ENCODE results near the gene RAB44.

Gene RAB44

GRCh38 chr6:36730424-36731380, 33.1 kb downstream of the RAB44 start:
- DNase-seq (ENCODE audit: low read depth) = no peak

DNA sequence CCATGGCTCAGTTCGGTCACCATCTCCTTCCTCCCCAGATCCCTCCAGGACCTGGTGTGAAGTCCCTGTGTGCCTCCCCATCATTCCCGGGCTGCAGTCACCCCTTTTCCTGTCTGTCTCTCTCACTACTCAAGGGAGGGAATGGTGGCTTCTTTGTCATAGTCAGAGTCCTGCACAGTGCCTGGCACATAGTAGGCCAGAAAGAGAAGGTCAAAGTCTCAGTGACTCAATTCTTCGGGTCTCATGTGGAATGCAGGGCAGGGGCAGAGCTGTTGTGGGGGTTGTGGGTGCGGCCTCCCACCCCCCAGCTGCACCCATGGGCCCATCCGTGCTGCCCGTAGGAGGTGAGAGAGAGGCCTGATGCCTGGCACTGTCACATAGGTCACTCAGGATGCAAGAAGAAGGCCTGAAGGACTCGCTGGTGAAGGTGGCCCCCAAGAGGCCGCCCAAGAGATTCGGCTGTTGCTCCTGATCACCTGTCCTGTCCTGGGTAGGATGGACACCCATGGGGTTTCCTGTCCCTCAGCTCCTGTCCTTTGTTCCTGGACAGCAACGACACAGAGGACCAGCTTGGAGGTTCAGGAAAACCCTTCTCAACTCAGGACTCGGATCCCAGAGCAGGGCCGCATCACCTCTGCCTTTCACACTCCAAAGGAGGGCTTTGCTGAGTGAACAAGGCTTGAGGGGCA, 34.1 kb downstream of the RAB44 start:
- DNase-seq (ENCODE audit: low read depth) = no peak

DNA sequence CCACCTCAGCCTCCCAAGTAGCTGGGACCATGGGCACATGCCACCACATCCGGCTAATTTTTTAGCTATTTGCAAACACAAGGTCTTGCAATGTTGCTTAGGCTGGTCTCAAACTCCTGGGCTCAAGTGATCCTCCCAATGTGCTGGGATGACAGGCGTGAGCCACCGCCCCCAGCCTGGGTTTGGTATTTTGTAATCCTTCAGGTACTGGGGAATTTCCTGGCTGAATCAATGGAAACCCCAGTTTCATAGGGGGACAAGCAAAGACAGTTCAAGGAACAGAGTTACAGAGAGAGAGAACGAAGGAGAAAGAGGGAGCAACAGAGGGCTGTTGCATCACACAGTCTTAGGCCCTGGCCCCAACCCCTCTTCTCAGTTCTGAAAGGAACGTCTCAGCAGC, 35.7 kb downstream of the RAB44 start:
- DNase-seq (ENCODE audit: low read depth) = no peak

DNA sequence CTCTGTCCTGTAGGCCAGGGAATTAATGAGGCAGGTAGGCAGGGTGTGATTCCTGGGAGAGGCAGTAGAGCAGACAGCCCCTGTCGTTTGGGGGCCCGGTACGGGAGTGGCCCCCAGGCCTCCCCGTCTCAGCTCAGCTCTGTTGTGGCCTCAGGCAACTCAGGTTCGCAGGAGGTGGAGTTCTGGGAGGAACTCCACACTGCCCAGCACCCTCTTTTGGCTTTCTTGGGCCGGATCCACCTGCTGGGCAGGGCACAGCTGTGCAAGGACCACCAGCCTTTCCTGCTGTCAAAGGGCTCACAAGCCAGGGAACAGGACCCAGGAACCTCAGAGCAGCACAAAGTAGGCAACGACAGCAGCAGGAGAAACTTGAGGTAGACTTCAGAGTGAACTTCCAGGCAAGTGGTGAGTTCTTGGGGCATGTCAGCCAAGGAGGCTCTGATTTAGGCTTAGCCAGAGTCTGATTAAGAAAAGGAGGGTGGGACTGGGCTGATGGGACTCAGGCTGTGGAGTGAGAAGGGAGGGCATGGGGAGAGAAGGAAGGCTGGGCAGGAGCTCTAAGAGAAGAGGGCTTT, 36.9 kb downstream of the RAB44 start:
- DNase-seq (ENCODE audit: low read depth) = no peak

- no peak for DNase-seq (ENCODE audit: low read depth)
Observed at GRCh38 chr6:36735110-36736071, 37.8 kb downstream of the RAB44 start.

DNA sequence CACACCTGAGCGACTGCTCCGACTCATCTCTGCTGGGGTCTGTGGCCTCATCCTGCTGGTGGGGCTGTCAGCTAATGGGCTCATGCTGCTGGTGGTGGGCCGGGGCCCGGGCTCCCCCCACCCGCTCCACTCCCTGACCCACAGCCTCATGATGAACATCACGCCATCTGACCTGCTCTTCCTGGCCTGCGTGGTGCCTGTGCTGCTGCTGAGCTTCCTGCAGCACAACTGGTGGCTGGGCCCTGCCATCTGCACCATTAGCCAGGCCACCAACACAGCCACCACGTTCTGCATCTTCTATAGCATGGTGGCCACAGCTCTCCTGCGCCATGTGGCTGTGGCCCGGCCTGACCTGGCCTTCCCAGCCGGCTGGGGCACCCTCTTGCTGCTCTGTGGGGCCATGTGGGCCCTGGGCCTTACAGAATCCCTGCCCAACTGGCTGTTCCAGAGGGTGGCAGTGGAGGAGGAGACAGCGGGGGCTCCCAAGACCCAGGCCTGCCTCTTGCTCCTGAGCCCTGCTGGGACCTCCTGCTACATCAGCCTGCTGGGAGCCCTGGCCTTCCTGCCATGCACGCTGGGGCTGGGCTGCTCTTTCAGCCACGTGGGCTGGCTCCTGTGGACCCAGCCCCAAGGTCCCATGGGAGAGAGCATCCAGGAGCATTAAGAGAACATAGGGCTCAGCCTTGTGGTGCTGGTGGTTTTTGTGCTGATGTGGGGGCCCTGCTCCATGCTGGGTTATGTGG, 39.6 kb downstream of the RAB44 start:
- DNase-seq (ENCODE audit: low read depth) = no peak

DNA sequence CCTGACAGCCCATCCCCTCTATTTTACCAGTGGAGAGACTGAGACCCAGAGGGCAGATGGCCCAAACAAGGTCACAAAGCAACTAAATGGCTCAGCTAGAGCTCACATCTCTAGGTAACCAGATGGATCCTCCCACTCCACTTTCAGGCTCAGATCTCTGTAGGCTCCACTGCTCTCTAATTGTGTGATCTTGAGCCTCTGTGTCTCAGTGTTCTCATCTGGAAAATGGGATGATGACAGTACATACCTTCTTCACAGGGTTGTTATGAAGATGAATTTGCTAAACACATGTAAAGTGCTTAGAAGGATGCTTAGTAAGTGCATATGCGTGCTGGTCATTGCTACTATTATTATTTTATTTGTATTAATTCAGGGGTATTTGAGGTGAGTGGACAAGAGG, 40.5 kb downstream of the RAB44 start:
- DNase-seq (ENCODE audit: low read depth) = no peak

- DNase-seq (ENCODE audit: low read depth) = no peak
Observed at GRCh38 chr6:36739947-36740817, 42.6 kb downstream of the RAB44 start.

DNA sequence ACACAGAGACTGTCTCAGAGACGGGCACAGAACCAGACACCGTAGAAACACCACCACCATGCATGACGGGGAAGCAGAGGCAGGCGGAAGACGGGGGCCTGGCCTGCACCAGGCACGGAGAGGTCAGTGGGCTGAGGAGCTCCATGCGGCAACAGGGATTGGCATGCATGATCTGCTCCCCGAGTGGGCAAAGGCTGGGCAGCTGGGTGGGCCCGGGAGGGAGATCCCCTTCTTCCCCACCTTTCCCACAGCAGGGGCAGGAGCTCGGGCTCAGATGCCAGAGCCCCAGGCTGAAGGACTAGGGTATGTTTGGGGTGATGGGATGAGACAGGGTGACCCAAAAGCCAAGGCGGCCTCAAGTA, 43.2 kb downstream of the RAB44 start:
- no peak for DNase-seq (ENCODE audit: low read depth)

- no peak for DNase-seq (ENCODE audit: low read depth)
Observed at GRCh38 chr6:36742146-36742545, 44.5 kb downstream of the RAB44 start.

GRCh38 chr6:36743032-36743431, 45.4 kb downstream of the RAB44 start:
- no peak for DNase-seq (ENCODE audit: low read depth)

- no peak for DNase-seq (ENCODE audit: low read depth)
Observed at GRCh38 chr6:36743538-36744303, 46.1 kb downstream of the RAB44 start.

DNA sequence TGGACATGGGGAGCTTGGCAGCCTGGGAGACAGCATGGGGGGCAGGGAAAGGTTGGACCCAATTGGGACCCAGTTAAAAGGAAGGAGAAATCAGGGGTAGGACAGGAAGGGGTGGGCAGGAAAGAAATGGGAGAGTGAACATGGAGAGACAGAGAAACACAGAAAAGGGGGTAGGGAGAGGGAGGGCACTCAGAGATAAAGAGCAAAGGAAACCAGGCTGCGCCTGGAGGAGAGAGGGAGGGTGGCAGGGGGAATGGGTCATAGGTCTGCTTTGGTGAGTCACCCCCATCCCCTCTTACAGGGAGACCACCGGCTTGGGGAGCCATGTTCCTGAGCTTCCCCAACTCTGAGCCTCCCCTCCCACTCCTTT, 46.7 kb downstream of the RAB44 start:
- DNase-seq (ENCODE audit: low read depth) = no peak

DNA sequence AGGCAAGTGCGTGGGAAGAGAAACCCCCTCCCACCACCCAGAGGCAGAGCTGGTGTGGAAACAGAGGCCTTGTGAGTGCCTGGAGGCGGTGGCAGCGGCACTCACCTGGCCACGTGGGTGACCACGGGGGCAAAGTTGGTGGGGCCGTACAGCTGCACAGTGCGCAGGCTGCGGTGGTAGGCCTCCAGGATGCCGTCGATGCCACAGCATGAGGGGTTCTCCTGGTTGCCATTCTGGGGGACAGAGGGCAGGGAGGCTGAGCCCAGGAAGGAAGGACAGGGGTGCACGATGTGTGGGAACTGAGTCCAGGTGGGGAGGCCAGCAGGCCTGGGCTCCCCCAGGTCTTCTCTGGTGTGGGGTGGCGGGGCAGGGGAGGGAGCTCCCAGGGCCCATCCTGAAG, 47.7 kb downstream of the RAB44 start:
- DNase-seq (ENCODE audit: low read depth) = no peak

DNA sequence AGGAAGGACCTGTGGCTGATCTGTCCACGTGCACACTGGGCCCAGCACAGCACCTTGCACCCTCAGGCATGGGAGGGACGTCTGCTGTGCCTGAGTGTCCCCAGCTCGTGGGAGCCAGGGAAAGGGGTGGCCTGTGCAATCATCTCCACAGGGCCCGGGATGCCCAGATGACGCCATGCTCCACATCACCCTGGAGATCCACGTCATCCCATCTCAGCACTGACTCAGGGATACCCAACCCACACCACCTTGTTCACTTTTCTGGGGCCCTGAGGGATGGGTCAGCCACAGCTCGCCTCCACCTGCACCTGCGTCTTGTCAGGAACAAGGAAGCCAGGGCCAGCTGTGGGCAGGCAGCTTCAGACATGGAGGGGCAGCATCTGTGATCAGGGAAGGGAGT, 48.2 kb downstream of the RAB44 start:
- no peak for DNase-seq (ENCODE audit: low read depth)

DNA sequence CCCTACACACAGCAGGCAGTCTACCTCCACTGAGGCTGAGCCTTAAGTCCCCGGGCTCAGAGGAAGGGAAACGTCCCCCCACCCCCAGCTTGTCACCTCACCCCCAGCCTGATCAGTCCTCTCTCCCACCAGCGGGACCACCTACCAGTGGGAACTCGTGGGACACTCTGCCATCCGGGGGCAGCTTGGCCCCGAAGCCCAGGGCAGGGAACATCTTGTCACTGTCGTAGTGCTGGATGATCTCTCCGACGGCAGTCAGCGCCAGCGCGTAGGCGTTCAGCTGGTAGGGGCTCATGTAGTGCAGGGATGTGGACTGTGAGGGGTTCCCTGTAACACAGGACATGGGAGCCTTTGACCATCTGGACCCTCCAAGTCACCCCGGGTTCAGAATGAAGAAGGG, 48.6 kb downstream of the RAB44 start:
- no peak for DNase-seq (ENCODE audit: low read depth)

- no peak for DNase-seq (ENCODE audit: low read depth)
Observed at GRCh38 chr6:36749829-36750489, 52.3 kb downstream of the RAB44 start.

GRCh38 chr6:36751091-36751490, 53.5 kb downstream of the RAB44 start:
- no peak for DNase-seq (ENCODE audit: low read depth)

DNA sequence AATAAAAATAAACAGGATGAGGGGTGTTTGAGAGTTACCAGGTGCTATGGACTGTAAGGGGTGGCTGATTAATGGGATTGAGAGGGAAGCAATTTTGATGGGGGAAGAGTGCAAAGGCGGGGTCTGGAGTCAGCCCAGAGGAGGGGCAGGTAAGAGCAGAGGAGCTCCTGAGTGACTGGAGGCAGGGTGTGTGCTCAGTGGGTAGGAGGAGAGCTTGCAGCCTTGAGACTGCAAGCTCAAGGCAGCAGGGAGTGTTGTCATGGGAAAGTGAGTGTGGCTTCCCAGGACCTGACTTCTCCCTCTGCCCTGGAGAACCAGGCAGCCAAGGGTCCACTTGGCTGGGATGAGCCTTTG, 54.2 kb downstream of the RAB44 start:
- DNase-seq (ENCODE audit: low read depth) = no peak

Measured in stimulated activated CD8-positive, alpha-beta memory T cell treated with anti-CD3 and anti-CD28 coated beads, Interleukin-7, amount 100 ng/mL, for 24 hours (primary cell).